CD4-positive, alpha-beta T cell treated with Interleukin-17A for 1 hour (primary cell): ENCODE measurements around the gene GPR146.
A peak's percentile ranks its signal among the peaks of the same experiment; 100 is the strongest.

Source experiments
- DNase-seq: peaks from one replicate; pipeline ENCODE4 v3.0.0-alpha.2; 2020

Gene GPR146

GRCh38 chr7:1080921-1081255 is 36.5 kb downstream of the GPR146 start:
- DNase-seq: no peak

- no peak for DNase-seq
These were observed 37.0 kb downstream of the GPR146 start for GRCh38 chr7:1081336-1081735.

GRCh38 chr7:1081931-1082401 is 37.6 kb downstream of the GPR146 start:
- DNase-seq: no peak

- DNase-seq: no peak
These were observed 39.6 kb downstream of the GPR146 start for GRCh38 chr7:1083729-1084657.

- DNase-seq: no peak
These were observed 40.9 kb downstream of the GPR146 start for GRCh38 chr7:1085266-1085665.

- DNase-seq: no peak
These were observed 41.6 kb downstream of the GPR146 start for GRCh38 chr7:1085910-1086421.

GRCh38 chr7:1086588-1087464 is 42.5 kb downstream of the GPR146 start:
- DNase-seq: peak; percentile 66

- no peak for DNase-seq
These were observed 43.1 kb downstream of the GPR146 start for GRCh38 chr7:1087465-1087814.

GRCh38 chr7:1087952-1088920 is 43.9 kb downstream of the GPR146 start, which contains the start of gene GPER1:
GPER1 (plus strand) TSS chr7:1088113; CDS start chr7:1091729, 3,616 bp downstream.
- no peak for DNase-seq

GRCh38 chr7:1090236-1090635 is 45.9 kb downstream of the GPR146 start:
- no peak for DNase-seq

GRCh38 chr7:1090686-1091643 is 46.6 kb downstream of the GPR146 start:
- no peak for DNase-seq

- no peak for DNase-seq
These were observed 47.3 kb downstream of the GPR146 start for GRCh38 chr7:1091644-1092027.

- DNase-seq: no peak
These were observed 47.9 kb downstream of the GPR146 start for GRCh38 chr7:1092161-1092632.

GRCh38 chr7:1092806-1093501 is 48.6 kb downstream of the GPR146 start:
- no peak for DNase-seq

- DNase-seq: no peak
These were observed 49.1 kb downstream of the GPR146 start for GRCh38 chr7:1093502-1093843.

GRCh38 chr7:1093916-1094508 is 49.7 kb downstream of the GPR146 start:
- DNase-seq: no peak

- DNase-seq: no peak
These were observed 50.5 kb downstream of the GPR146 start for GRCh38 chr7:1094870-1095269.

- DNase-seq: no peak
These were observed 51.3 kb downstream of the GPR146 start for GRCh38 chr7:1095621-1096155.
